Breast epithelium (tissue), 4 donors: ENCODE measurements around the gene ST6GALNAC3. TPM values are rescaled to one million over a fixed set of nuclear protein-coding genes. Genes with fewer than 3 reads are reported as not detected.

Experiments used
- DNase-seq, 2 donors: peaks; one replicate each; pipeline ENCODE4 v3.0.0-alpha.2; 2019; ENCODE audit warnings: low spot score in 2 of 2
- H3K27ac ChIP-seq, 2 donors: fragments of 200-600 bp; sonication (generic) in 1 of 2; one replicate each; pipeline ENCODE4 v1.5.1; 2016 to 2019; ENCODE audit warnings: mild to moderate bottlenecking in 1 of 2
- H3K27me3 ChIP-seq, 2 donors: fragments of 200-600 bp; sonication (generic) in 1 of 2; one replicate each; pipeline versions ENCODE4 v1.5.1 to v1.6.0; 2017 to 2019; ENCODE audit warnings: control low read depth in 1 of 2, mild to moderate bottlenecking in 1 of 2
- H3K36me3 ChIP-seq: fragments of 200-600 bp; one replicate; pipeline ENCODE4 v1.5.1; 2019
- H3K4me1 ChIP-seq, 2 donors: fragments of 200-600 bp; sonication (generic); one replicate each; pipeline ENCODE4 v1.5.1; 2016 to 2019; ENCODE audit warnings: control low read depth in 1 of 2
- H3K4me3 ChIP-seq, 3 donors: fragments of 200-600 bp; sonication (generic); 1 replicate in 2 of 3; 2 replicates in 1 of 3; pipeline ENCODE4 v1.5.1; 2016 to 2019; ENCODE audit warnings: mild to moderate bottlenecking in 3 of 3, moderate library complexity in 2 of 3
- H3K9me3 ChIP-seq, 2 donors: fragments of 200-600 bp; sonication (generic) in 1 of 2; one replicate each; pipeline ENCODE4 v1.5.1; 2016 to 2019; ENCODE audit warnings: control low read depth in 1 of 2
- POLR2A ChIP-seq: fragments of 450-650 bp; IDR thresholded peaks from one replicate; pipeline ENCODE4 v1.6.1; 2016; ENCODE audit warnings: antibody characterized with exemption, mild to moderate bottlenecking, moderate library complexity
- POLR2AphosphoS5 ChIP-seq, 3 donors: sonication (generic); formaldehyde crosslinking; IDR thresholded peaks; one replicate each; pipeline ENCODE4 v1.6.1; 2017; ENCODE audit warnings: antibody characterized with exemption in 3 of 3
- intact Hi-C: fragments of 100-400 bp; cut with DNase I; formaldehyde crosslinking; loops from one replicate; pipeline ENCODE4 v1.15.1; 2023; ENCODE audit warnings: low total_unique reads
- total RNA-seq, 3 donors: library from RNA; depleted of rRNA; stranded (reverse); fragments of >200 nt; gene quantifications; one replicate each; pipeline ENCODE4 v1.1.0, GENCODE V29; 2016
- TF ChIP-seq, protein P1 (sequence below), 3 donors: fragments of 450-650 bp; IDR thresholded peaks; one replicate each; pipeline ENCODE4 v1.5.1; 2016 to 2017; ENCODE audit warnings: antibody characterized with exemption in 3 of 3, mild to moderate bottlenecking in 3 of 3, moderate library complexity in 3 of 3

Gene ST6GALNAC3
- total RNA-seq, 3 donors from 2014 or later, result 4.1 to 14.4 (median 8.5) TPM

- H3K4me3 ChIP-seq, result no peak overlapping the region
- DNase-seq, result no peak
- no peaks in the 10 kb centered on the region for H3K36me3 ChIP-seq
- intact Hi-C loops, result no loop called here
- H3K27me3 ChIP-seq, result no peaks in the 10 kb centered on the region
- H3K9me3 ChIP-seq, result no peaks in the 10 kb centered on the region
- H3K27ac ChIP-seq, result no peak overlapping the region
- peaks cover 0 to 4% of the 10 kb centered on the region in 2 donors for H3K4me1 ChIP-seq
- no peak for TF ChIP-seq POLR2A
- TF ChIP-seq, protein P1, sequence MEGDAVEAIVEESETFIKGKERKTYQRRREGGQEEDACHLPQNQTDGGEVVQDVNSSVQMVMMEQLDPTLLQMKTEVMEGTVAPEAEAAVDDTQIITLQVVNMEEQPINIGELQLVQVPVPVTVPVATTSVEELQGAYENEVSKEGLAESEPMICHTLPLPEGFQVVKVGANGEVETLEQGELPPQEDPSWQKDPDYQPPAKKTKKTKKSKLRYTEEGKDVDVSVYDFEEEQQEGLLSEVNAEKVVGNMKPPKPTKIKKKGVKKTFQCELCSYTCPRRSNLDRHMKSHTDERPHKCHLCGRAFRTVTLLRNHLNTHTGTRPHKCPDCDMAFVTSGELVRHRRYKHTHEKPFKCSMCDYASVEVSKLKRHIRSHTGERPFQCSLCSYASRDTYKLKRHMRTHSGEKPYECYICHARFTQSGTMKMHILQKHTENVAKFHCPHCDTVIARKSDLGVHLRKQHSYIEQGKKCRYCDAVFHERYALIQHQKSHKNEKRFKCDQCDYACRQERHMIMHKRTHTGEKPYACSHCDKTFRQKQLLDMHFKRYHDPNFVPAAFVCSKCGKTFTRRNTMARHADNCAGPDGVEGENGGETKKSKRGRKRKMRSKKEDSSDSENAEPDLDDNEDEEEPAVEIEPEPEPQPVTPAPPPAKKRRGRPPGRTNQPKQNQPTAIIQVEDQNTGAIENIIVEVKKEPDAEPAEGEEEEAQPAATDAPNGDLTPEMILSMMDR (IDR thresholded peaks at IDR 0.05), result no peak
- TF ChIP-seq POLR2AphosphoS5 (IDR thresholded peaks at IDR 0.05), result no peak
These were observed 172.8 kb downstream of the ST6GALNAC3 start for GRCh38 chr1:76247261-76247852.

DNA sequence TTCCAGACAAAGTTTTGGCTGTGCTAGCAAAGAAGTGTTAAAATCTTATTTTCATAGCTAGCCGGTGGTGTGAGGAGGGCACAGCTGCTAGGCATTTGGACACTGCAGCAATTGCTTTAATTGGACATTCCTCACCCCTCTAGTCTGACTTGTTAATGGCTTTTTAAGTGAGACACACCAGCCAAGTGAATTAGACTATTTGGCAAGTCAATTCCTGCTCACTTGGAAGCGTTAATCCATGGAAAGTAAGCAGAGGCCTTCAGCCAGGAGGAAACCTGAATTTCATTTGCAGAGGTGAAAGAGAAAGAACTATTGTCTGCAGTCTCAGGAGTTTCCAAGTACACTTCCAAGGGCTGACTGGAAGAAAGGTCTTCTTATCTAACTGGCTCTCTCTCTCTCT lies 175.7 kb downstream of the ST6GALNAC3 start:
- no peaks in the 10 kb centered on the region for H3K9me3 ChIP-seq
- H3K27ac ChIP-seq, result peak overlapping the region in 1 of 2 donors; percentile 20
- no peak for DNase-seq
- no peak overlapping the region for H3K4me3 ChIP-seq
- peaks cover 0 to 4% of the 10 kb centered on the region in 2 donors for H3K4me1 ChIP-seq
- TF ChIP-seq POLR2A (no peak), POLR2AphosphoS5 (IDR thresholded peaks at IDR 0.05) (no peak)
- TF ChIP-seq, protein P1 (IDR thresholded peaks at IDR 0.05), result no peak
- intact Hi-C loops, result no loop called here
- no peaks in the 10 kb centered on the region for H3K27me3 ChIP-seq
- no peaks in the 10 kb centered on the region for H3K36me3 ChIP-seq

DNA sequence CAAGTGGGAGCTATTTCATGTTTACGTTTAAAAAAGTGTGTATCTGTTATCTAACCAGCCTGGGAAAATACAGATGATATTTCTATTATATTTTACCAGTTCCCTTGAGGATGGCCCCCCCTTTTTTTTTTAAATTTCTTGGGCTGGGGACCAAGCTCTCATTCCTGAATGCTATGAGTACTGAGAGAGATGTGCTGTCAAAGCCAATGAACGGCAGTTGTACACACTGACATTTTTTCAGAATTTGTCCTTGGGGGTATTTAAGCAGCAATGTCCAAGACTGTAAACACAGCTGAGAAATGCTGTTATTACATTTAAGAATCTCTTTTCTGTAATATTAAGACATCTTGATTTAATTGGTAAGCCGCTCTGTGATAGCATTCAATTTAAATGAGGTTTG lies 177.9 kb downstream of the ST6GALNAC3 start:
- Histone ChIP-seq H3K4me3 (no peak overlapping the region), H3K4me1 (peaks cover 0 to 4% of the 10 kb centered on the region in 2 donors), H3K27ac (no peak overlapping the region), H3K27me3 (no peaks in the 10 kb centered on the region), H3K36me3 (no peaks in the 10 kb centered on the region), H3K9me3 (no peaks in the 10 kb centered on the region)
- DNase-seq, result no peak
- TF ChIP-seq POLR2AphosphoS5 (IDR thresholded peaks at IDR 0.05) (no peak), POLR2A (no peak)
- TF ChIP-seq, protein P1 (IDR thresholded peaks at IDR 0.05), result no peak
- intact Hi-C loops, result no loop called here

DNA sequence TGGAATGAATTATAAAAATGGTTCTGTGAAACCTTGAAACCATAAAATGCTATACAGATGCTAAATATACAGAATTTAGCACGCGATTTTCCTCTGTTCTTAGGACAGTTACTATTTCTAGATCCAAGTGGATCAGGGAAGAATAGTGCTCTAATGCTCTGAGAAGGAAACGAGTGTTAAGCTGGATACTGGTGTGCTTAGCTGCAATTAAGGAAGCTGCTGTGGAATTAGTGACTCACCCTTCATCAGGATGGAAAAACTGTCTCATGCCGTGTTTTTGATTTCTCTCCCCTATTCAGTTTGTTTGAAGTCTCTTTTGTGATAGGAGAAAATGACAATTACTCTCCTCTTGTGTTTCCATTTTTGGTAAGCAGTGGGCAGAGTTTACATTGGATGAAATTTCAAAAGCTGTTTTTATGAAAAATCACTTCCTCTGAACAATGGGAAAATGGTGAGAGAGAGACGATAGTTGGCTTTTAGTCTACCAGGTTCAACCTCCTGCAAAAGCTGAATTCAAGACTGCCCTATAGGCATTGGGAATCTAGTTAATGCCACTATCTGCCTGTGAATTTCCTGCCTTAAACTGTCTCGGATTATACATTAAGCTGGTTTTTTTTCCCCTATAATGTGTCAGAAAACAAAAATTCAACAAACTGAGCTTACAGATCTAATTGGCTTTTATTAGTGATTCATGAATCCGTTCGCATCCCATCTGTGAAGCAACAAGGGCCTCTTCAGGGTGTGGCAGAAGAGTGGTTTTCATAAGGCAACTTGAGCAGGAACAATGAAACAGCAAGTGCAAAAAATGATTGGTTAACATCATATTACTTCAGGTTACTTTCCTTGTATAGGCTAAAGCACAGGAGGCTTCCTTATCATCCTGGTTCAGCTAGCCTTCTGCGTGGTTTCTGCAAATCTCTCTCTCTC lies 179.8 kb downstream of the ST6GALNAC3 start:
- H3K4me3 ChIP-seq, result no peak overlapping the region
- DNase-seq, result no peak
- intact Hi-C loops, result no loop called here
- no peaks in the 10 kb centered on the region for H3K9me3 ChIP-seq
- peak overlapping the region in 1 of 2 donors; percentile 25 for H3K27ac ChIP-seq
- H3K27me3 ChIP-seq, result no peaks in the 10 kb centered on the region
- H3K4me1 ChIP-seq, result peaks cover 0 to 4% of the 10 kb centered on the region in 2 donors
- no peak for TF ChIP-seq POLR2A
- TF ChIP-seq POLR2AphosphoS5 (IDR thresholded peaks at IDR 0.05), result peak in 1 of 3 donors; percentile 39
- TF ChIP-seq, protein P1 (IDR thresholded peaks at IDR 0.05), result no peak
- H3K36me3 ChIP-seq, result no peaks in the 10 kb centered on the region
